Stomach (tissue), 4 donors: ENCODE results near the gene TFIP11.

Source experiments
- CTCF ChIP-seq, 7 experiments: fragments of 450-650 bp in 4 of 7; fragments of 200-600 bp in 3 of 7; sonication (generic) in 3 of 7; IDR thresholded peaks; one replicate each; pipeline ENCODE4 v1.5.1; 2016 to 2019; ENCODE audit warnings: antibody characterized with exemption in 7 of 7, control low read depth in 2 of 7, mild to moderate bottlenecking in 1 of 7
- EP300 ChIP-seq: sonication (generic); formaldehyde crosslinking; IDR thresholded peaks from one replicate; pipeline ENCODE4 v1.6.1; 2017; ENCODE audit warnings: antibody characterized with exemption
- POLR2A ChIP-seq, 4 donors: fragments of 450-650 bp; IDR thresholded peaks; one replicate each; pipeline ENCODE4 v1.6.1; 2016; ENCODE audit warnings: antibody characterized with exemption in 4 of 4, control low read depth in 2 of 4, mild to moderate bottlenecking in 1 of 4, moderate library complexity in 1 of 4
- POLR2AphosphoS5 ChIP-seq, 3 donors: sonication (generic); formaldehyde crosslinking; IDR thresholded peaks; one replicate each; pipeline ENCODE4 v1.6.1; 2016; ENCODE audit warnings: antibody characterized with exemption in 3 of 3

DNA sequence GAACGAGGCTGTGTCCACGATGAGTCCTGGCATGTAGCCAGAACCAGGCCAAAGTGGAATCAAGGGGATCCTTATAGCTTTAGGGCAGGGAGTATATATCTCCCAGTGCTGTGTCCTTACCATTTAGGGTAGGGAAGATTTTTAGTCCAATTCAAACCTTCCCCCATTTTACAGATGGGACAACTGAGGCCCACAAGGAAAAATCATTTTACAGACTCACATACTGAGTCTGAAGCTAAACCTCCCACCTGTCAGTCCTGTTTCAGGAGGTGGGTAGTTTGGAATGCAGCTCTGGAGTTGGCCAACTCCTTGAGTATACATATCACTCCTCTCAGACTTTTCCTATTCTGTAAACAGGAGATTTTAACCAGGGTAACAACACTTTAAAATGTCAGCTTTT is 33.1 kb upstream of the TFIP11 start:
- no peak for TF ChIP-seq CTCF (IDR thresholded peaks at IDR 0.05)
- no peak for TF ChIP-seq POLR2A (IDR thresholded peaks at IDR 0.05)
- no peak for TF ChIP-seq POLR2AphosphoS5 (IDR thresholded peaks at IDR 0.05)
- no peak for TF ChIP-seq EP300
